Ectodermal cell (in vitro differentiated cells): ENCODE results near the gene CLSTN3.

Experiments
- H3K27ac ChIP-seq: 2 replicates; pipeline ENCODE4 v1.7.0; 2013; ENCODE audit warnings: mild to moderate bottlenecking, low read depth, low read length; ENCODE audit not compliant: insufficient read depth, poor library complexity, severe bottlenecking
- H3K27me3 ChIP-seq: 2 replicates; pipeline ENCODE4 v1.7.0; 2013; ENCODE audit warnings: mild to moderate bottlenecking, low read length; ENCODE audit not compliant: insufficient read depth, control insufficient read depth, poor library complexity, severe bottlenecking
- H3K36me3 ChIP-seq: one replicate; pipeline ENCODE4 v1.7.0; 2013; ENCODE audit warnings: low read length; ENCODE audit not compliant: control insufficient read depth, insufficient read depth
- H3K4me1 ChIP-seq: one replicate; pipeline ENCODE4 v1.7.0; 2013; ENCODE audit warnings: low read length; ENCODE audit not compliant: control insufficient read depth, insufficient read depth
- H3K4me3 ChIP-seq: 2 replicates; pipeline ENCODE4 v1.7.0; 2013; ENCODE audit warnings: low read depth, low read length, control low read depth; ENCODE audit not compliant: insufficient read depth
- H3K9me3 ChIP-seq: 2 replicates; pipeline ENCODE4 v1.7.0; 2013; ENCODE audit warnings: mild to moderate bottlenecking, low read length, moderate library complexity; ENCODE audit not compliant: control insufficient read depth
- WGBS, 2 experiments: methylation state at CpG; one replicate each; pipeline ENCODE4 v1.1.7; 2013; ENCODE audit warnings: missing lambda C conversion rate in 2 of 2; 5-methylcytosine and 5-hydroxymethylcytosine counted together

Gene CLSTN3

GRCh38 chr12:7137908-7138307 lies 7.7 kb downstream of the CLSTN3 start:
- Histone ChIP-seq H3K9me3 (no peaks in the 10 kb centered on the region), H3K27ac (no peak overlapping the region), H3K4me3 (no peak overlapping the region), H3K27me3 (no peaks in the 10 kb centered on the region), H3K4me1 (no peaks in the 10 kb centered on the region), H3K36me3 (no peaks in the 10 kb centered on the region)
- 95 to 97% methylated on average over 4 of the region's 4 CpGs for WGBS, 2 experiments

GRCh38 chr12:7139200-7139599 lies 9.0 kb downstream of the CLSTN3 start:
- no peaks in the 10 kb centered on the region for H3K9me3 ChIP-seq
- H3K4me1 ChIP-seq: no peaks in the 10 kb centered on the region
- 96% methylated on average over 2 of the region's 2 CpGs for WGBS, 2 experiments
- H3K27ac ChIP-seq: no peak overlapping the region
- no peak overlapping the region for H3K4me3 ChIP-seq
- no peaks in the 10 kb centered on the region for H3K27me3 ChIP-seq
- no peaks in the 10 kb centered on the region for H3K36me3 ChIP-seq

- Histone ChIP-seq H3K9me3 (no peaks in the 10 kb centered on the region), H3K4me3 (no peak overlapping the region), H3K27me3 (no peaks in the 10 kb centered on the region), H3K36me3 (no peaks in the 10 kb centered on the region), H3K4me1 (no peaks in the 10 kb centered on the region), H3K27ac (no peak overlapping the region)
- 90 to 95% methylated on average over 7 of the region's 7 CpGs for WGBS, 2 experiments
Measured at GRCh38 chr12:7141351-7142005, 11.3 kb downstream of the CLSTN3 start.

- H3K36me3 ChIP-seq: no peaks in the 10 kb centered on the region
- H3K27me3 ChIP-seq: no peaks in the 10 kb centered on the region
- H3K27ac ChIP-seq: no peak overlapping the region
- H3K9me3 ChIP-seq: no peaks in the 10 kb centered on the region
- 56 to 71% methylated on average over 5 of the region's 5 CpGs for WGBS, 2 experiments
- H3K4me3 ChIP-seq: no peak overlapping the region
- no peaks in the 10 kb centered on the region for H3K4me1 ChIP-seq
Measured at GRCh38 chr12:7142056-7142644, 12.0 kb downstream of the CLSTN3 start.

- 93 to 94% methylated on average over 18 of the region's 18 CpGs for WGBS, 2 experiments
- no peak overlapping the region for H3K4me3 ChIP-seq
Measured at GRCh38 chr12:7142809-7143465, 12.8 kb downstream of the CLSTN3 start.

GRCh38 chr12:7143564-7143963 lies 13.4 kb downstream of the CLSTN3 start:
- Histone ChIP-seq H3K9me3 (no peaks in the 10 kb centered on the region), H3K27me3 (no peaks in the 10 kb centered on the region), H3K4me1 (no peaks in the 10 kb centered on the region), H3K4me3 (no peak overlapping the region), H3K27ac (no peak overlapping the region), H3K36me3 (no peaks in the 10 kb centered on the region)
- 93 to 97% methylated on average over 7 of the region's 7 CpGs for WGBS, 2 experiments

More at GRCh38 chr12:7142809-7143465, 12.8 kb downstream of the CLSTN3 start:
- H3K27me3 ChIP-seq: no peaks in the 10 kb centered on the region
- H3K9me3 ChIP-seq: no peaks in the 10 kb centered on the region
- no peaks in the 10 kb centered on the region for H3K4me1 ChIP-seq
- no peaks in the 10 kb centered on the region for H3K36me3 ChIP-seq
- no peak overlapping the region for H3K27ac ChIP-seq

- no peaks in the 10 kb centered on the region for H3K36me3 ChIP-seq
- H3K27me3 ChIP-seq: no peaks in the 10 kb centered on the region
- WGBS, 2 experiments: 73 to 78% methylated on average over 11 of the region's 11 CpGs
- no peaks in the 10 kb centered on the region for H3K9me3 ChIP-seq
- H3K27ac ChIP-seq: no peak overlapping the region
- no peak overlapping the region for H3K4me3 ChIP-seq
- H3K4me1 ChIP-seq: no peaks in the 10 kb centered on the region
Measured at GRCh38 chr12:7144414-7145120, 14.4 kb downstream of the CLSTN3 start.

- Histone ChIP-seq H3K4me1 (no peaks in the 10 kb centered on the region), H3K27me3 (no peaks in the 10 kb centered on the region), H3K9me3 (no peaks in the 10 kb centered on the region), H3K4me3 (no peak overlapping the region), H3K36me3 (no peaks in the 10 kb centered on the region), H3K27ac (no peak overlapping the region)
- WGBS, 2 experiments: 80 to 81% methylated on average over 4 of the region's 4 CpGs
Measured at GRCh38 chr12:7145671-7146070, 15.5 kb downstream of the CLSTN3 start.

- H3K4me3 ChIP-seq: no peak overlapping the region
- no peak overlapping the region for H3K27ac ChIP-seq
- no peaks in the 10 kb centered on the region for H3K4me1 ChIP-seq
- no peaks in the 10 kb centered on the region for H3K9me3 ChIP-seq
- 90 to 94% methylated on average over 7 of the region's 7 CpGs for WGBS, 2 experiments
- H3K27me3 ChIP-seq: no peaks in the 10 kb centered on the region
- H3K36me3 ChIP-seq: no peaks in the 10 kb centered on the region
Measured at GRCh38 chr12:7146228-7146627, 16.1 kb downstream of the CLSTN3 start.

- Histone ChIP-seq H3K4me1 (no peaks in the 10 kb centered on the region), H3K9me3 (no peaks in the 10 kb centered on the region), H3K27ac (no peak overlapping the region), H3K4me3 (no peak overlapping the region), H3K27me3 (no peaks in the 10 kb centered on the region), H3K36me3 (no peaks in the 10 kb centered on the region)
- 94 to 96% methylated on average over 7 of the region's 7 CpGs for WGBS, 2 experiments
Measured at GRCh38 chr12:7146906-7147305, 16.7 kb downstream of the CLSTN3 start.
